ENCODE data around the gene QSOX2.

Gene QSOX2

GRCh38 chr9:136259836-136260235, 14.2 kb upstream of the QSOX2 start:
- DNase-seq, result no peak
- TF ChIP-seq, protein P1, sequence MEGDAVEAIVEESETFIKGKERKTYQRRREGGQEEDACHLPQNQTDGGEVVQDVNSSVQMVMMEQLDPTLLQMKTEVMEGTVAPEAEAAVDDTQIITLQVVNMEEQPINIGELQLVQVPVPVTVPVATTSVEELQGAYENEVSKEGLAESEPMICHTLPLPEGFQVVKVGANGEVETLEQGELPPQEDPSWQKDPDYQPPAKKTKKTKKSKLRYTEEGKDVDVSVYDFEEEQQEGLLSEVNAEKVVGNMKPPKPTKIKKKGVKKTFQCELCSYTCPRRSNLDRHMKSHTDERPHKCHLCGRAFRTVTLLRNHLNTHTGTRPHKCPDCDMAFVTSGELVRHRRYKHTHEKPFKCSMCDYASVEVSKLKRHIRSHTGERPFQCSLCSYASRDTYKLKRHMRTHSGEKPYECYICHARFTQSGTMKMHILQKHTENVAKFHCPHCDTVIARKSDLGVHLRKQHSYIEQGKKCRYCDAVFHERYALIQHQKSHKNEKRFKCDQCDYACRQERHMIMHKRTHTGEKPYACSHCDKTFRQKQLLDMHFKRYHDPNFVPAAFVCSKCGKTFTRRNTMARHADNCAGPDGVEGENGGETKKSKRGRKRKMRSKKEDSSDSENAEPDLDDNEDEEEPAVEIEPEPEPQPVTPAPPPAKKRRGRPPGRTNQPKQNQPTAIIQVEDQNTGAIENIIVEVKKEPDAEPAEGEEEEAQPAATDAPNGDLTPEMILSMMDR (IDR thresholded peaks at IDR 0.05; ENCODE audit: low read depth, low read length), result no peak
- Histone ChIP-seq H3K27ac (peak overlapping the region; percentile 75), H3K9me3 (ENCODE audit: severe bottlenecking) (no peaks in the 10 kb centered on the region), H3K27me3 (ENCODE audit: insufficient read depth, low read depth, severe bottlenecking) (no peaks in the 10 kb centered on the region), H3K36me3 (no peaks in the 10 kb centered on the region), H3K4me3 (ENCODE audit: low read depth, low read length) (no peak overlapping the region)

DNA sequence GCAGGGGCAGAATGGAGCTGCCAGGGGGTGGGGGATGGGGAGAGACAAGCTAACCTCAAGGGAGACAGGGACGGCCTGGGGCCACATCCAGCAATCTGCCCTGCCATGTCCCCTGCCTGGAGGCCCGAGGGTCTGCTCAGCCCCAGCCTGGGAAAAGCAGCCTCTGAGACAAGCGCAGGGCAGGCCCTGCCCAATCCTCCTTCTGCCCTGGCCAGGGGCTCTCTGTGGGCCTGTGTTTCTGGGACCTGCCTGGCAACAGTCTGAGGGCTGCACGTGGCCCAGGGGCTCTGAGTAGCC, 13.9 kb upstream of the QSOX2 start:
- Histone ChIP-seq H3K9me3 (ENCODE audit: severe bottlenecking) (no peaks in the 10 kb centered on the region), H3K27ac (peak overlapping the region; percentile 75), H3K27me3 (ENCODE audit: insufficient read depth, low read depth, severe bottlenecking) (no peaks in the 10 kb centered on the region), H3K36me3 (no peaks in the 10 kb centered on the region), H3K4me3 (ENCODE audit: low read depth, low read length) (no peak overlapping the region)
- DNase-seq, result peak; percentile 63
- TF ChIP-seq, protein P1 (IDR thresholded peaks at IDR 0.05; ENCODE audit: low read depth, low read length), result no peak

GRCh38 chr9:136258786-136259516, 13.3 kb upstream of the QSOX2 start:
- Histone ChIP-seq H3K27me3 (ENCODE audit: insufficient read depth, low read depth, severe bottlenecking) (no peaks in the 10 kb centered on the region), H3K27ac (peak overlapping the region; percentile 75), H3K9me3 (ENCODE audit: severe bottlenecking) (no peaks in the 10 kb centered on the region), H3K36me3 (no peaks in the 10 kb centered on the region), H3K4me3 (ENCODE audit: low read depth, low read length) (peak overlapping the region; percentile 36)
- DNase-seq, result peak; percentile 92
- TF ChIP-seq, protein P1 (IDR thresholded peaks at IDR 0.05; ENCODE audit: low read depth, low read length), result no peak

DNA sequence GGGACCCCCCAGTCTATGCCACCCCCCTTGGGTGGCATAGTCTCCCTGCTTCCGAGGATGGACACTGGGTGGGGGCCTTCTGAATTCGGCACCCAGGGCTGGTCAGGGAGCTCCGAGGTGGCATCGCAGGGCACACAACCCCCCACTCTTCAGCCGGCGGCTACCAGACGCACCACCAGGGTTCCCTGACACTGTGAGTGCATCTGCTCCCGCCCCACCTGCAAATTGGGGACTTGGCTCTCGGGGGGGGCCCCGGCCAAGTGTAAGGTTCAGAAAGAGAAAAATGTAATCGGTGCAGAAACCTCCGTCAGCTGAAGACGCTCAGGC, 12.7 kb upstream of the QSOX2 start:
- H3K4me3 ChIP-seq (ENCODE audit: low read depth, low read length), result peak overlapping the region; percentile 36
- H3K9me3 ChIP-seq (ENCODE audit: severe bottlenecking), result no peaks in the 10 kb centered on the region
- H3K27ac ChIP-seq, result peak overlapping the region; percentile 75
- DNase-seq, result no peak
- H3K36me3 ChIP-seq, result no peaks in the 10 kb centered on the region
- H3K27me3 ChIP-seq (ENCODE audit: insufficient read depth, low read depth, severe bottlenecking), result no peaks in the 10 kb centered on the region
- TF ChIP-seq, protein P1 (IDR thresholded peaks at IDR 0.05; ENCODE audit: low read depth, low read length), result no peak

DNA sequence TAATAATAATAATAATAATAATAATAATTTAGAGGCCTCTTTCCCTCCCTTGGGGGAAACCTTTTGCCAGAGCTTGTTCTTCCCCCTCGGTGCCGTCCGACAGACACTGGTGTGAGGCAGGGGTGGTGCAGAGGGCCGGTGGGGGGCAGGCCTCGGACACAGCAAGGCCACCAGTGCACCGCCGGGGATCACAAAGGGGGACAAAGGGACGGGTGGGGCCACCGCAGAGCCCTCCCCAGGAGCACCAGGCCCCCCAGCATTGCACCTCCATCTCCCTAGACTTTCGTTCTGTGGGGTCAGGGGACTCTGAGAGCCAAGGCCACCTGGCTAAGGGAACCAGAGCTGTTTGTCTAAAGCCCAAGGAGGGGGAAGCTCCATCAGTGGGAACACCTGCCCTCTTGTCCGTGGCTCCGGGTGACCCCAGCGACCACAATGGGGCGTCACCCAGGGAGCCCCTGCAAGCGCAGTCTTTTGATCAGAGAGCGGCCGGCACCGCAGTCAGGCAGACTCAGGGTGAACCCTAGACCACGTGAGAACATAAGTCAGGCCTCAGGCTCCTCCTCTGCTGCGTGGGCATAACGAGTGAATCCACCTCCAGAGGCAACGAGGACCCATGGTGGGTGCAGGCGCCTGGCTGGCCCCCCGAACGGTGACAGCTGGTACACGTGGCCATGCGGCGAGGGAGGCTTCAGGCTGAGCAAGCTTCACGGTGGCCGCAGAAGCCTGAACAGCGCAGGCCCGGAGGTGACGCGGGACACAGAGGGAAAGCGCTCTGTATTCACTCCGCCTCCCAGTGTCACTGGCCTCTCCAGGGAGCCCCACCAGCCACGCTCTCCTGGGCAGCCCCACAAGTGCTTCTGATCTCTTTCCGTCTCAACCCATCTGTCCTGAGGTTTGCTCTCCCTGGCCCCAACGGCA, 12.0 kb upstream of the QSOX2 start:
- Histone ChIP-seq H3K4me3 (ENCODE audit: low read depth, low read length) (peak overlapping the region; percentile 36), H3K27me3 (ENCODE audit: insufficient read depth, low read depth, severe bottlenecking) (no peaks in the 10 kb centered on the region), H3K36me3 (no peaks in the 10 kb centered on the region), H3K9me3 (ENCODE audit: severe bottlenecking) (no peaks in the 10 kb centered on the region), H3K27ac (peak overlapping the region; percentile 75)
- DNase-seq, result peak; percentile 78
- TF ChIP-seq, protein P1 (IDR thresholded peaks at IDR 0.05; ENCODE audit: low read depth, low read length), result no peak

Measured in WERI-Rb-1 (cell line).